Body of pancreas (tissue), 4 donors: ENCODE results near the gene INPP5D. TPM values are rescaled to one million over a fixed set of nuclear protein-coding genes. Genes with fewer than 3 reads are reported as not detected.
A peak's percentile ranks its signal among the peaks of the same experiment; 100 is the strongest.

Source experiments
- ATAC-seq: fragments of 150-250 bp; one replicate; pipeline ENCODE4 v1.9.1; 2016
- DNase-seq, 4 donors: peaks; one replicate each; pipeline ENCODE4 v3.0.0-alpha.2; 2019
- H3K27ac ChIP-seq, 4 donors: fragments of 200-600 bp; sonication (generic); 1 replicate in 3 of 4; 2 replicates in 1 of 4; pipeline versions ENCODE4 v1.5.1 to v1.6.1; 2016 to 2019; ENCODE audit warnings: mild to moderate bottlenecking in 1 of 4, mixed read lengths in 1 of 4, moderate library complexity in 1 of 4
- H3K27me3 ChIP-seq, 2 donors: fragments of 200-600 bp; sonication (generic); one replicate each; pipeline ENCODE4 v1.6.0; 2016; ENCODE audit warnings: mild to moderate bottlenecking in 1 of 2
- H3K36me3 ChIP-seq, 2 donors: fragments of 200-600 bp; sonication (generic); replicated peaks in 1 of 2; 2 replicates each; pipeline ENCODE4 v1.5.1; 2016; ENCODE audit warnings: low read depth in 2 of 2; ENCODE audit not compliant: insufficient read depth in 1 of 2
- H3K4me1 ChIP-seq: fragments of 200-600 bp; sonication (generic); one replicate; pipeline ENCODE4 v1.6.0; 2016
- H3K4me3 ChIP-seq, 2 donors: fragments of 200-600 bp; sonication (generic); 1 replicate in 1 of 2; 2 replicates in 1 of 2; pipeline ENCODE4 v1.5.1; 2016 to 2019
- H3K9me3 ChIP-seq, 3 donors: fragments of 200-600 bp; sonication (generic); 1 replicate in 2 of 3; 2 replicates in 1 of 3; pipeline ENCODE4 v1.5.1; 2016
- CTCF ChIP-seq, 7 experiments: fragments of 450-650 bp in 4 of 7; fragments of 200-600 bp in 3 of 7; sonication (generic) in 3 of 7; IDR thresholded peaks; one replicate each; pipeline ENCODE4 v1.5.1; 2016 to 2019; ENCODE audit warnings: antibody characterized with exemption in 7 of 7
- POLR2A ChIP-seq, 3 donors: fragments of 450-650 bp; IDR thresholded peaks; one replicate each; pipeline ENCODE4 v1.6.1; 2016; ENCODE audit warnings: antibody characterized with exemption in 3 of 3, mild to moderate bottlenecking in 2 of 3
- WGBS, 2 donors: methylation state at CpG; one replicate each; pipeline ENCODE4 v1.1.5; 2017; 5-methylcytosine and 5-hydroxymethylcytosine counted together
- intact Hi-C: fragments of 100-400 bp; cut with DNase I; formaldehyde crosslinking; loops from one replicate; pipeline ENCODE4 v1.15.1; 2023
- total RNA-seq, 2 donors: library from RNA; depleted of rRNA; stranded (reverse); fragments of >200 nt; gene quantifications; one replicate each; pipeline ENCODE4 v1.1.0, GENCODE V29; 2016

INPP5D gene
- total RNA-seq, 2 donors from 2014 or later, result 0.99 to 8.8 TPM

DNA sequence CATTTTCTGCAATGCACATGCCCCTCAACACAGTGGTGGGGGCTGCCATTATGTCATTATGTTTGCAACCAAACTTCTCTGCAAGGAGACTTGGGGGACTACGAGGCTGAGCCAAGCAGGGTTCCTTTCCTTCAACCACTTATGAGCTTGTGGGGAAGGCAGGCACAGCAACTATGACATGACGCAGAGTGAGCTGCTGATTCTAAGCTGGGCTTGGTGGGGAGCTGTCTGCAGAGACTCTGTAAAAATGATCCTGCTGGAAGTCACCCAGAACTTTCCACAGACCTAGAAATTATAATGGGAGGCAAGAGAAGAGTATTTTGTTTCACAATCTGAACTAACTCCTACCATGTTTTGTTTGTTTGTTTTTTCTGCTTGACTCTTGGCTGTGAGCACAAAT, 55.6 kb downstream of the INPP5D start:
- 84 to 92% methylated on average over 2 of the region's 2 CpGs for WGBS, 2 donors
- ATAC-seq (no peak), DNase-seq (no peak)
- peaks cover 34% of the 10 kb centered on the region for H3K4me1 ChIP-seq
- H3K27ac ChIP-seq, result no peak overlapping the region
- TF ChIP-seq POLR2A (IDR thresholded peaks at IDR 0.05) (no peak), CTCF (IDR thresholded peaks at IDR 0.05) (no peak)
- H3K27me3 ChIP-seq, result no peaks in the 10 kb centered on the region
- H3K36me3 ChIP-seq, result no peaks in the 10 kb centered on the region
- no peaks in the 10 kb centered on the region for H3K9me3 ChIP-seq
- intact Hi-C loops, result no loop called here
- H3K4me3 ChIP-seq, result no peak overlapping the region

GRCh38 chr2:233116946-233117345, 56.8 kb downstream of the INPP5D start:
- Histone ChIP-seq H3K36me3 (no peaks in the 10 kb centered on the region), H3K9me3 (no peaks in the 10 kb centered on the region), H3K27ac (no peak overlapping the region), H3K27me3 (no peaks in the 10 kb centered on the region), H3K4me1 (peaks cover 36% of the 10 kb centered on the region), H3K4me3 (no peak overlapping the region)
- intact Hi-C loops, result no loop called here
- ATAC-seq, result no peak
- TF ChIP-seq POLR2A (IDR thresholded peaks at IDR 0.05) (no peak), CTCF (IDR thresholded peaks at IDR 0.05) (no peak)
- 81 to 86% methylated on average over 14 to 18 of the region's 18 CpGs for WGBS, 2 donors
- DNase-seq, result no peak

DNA sequence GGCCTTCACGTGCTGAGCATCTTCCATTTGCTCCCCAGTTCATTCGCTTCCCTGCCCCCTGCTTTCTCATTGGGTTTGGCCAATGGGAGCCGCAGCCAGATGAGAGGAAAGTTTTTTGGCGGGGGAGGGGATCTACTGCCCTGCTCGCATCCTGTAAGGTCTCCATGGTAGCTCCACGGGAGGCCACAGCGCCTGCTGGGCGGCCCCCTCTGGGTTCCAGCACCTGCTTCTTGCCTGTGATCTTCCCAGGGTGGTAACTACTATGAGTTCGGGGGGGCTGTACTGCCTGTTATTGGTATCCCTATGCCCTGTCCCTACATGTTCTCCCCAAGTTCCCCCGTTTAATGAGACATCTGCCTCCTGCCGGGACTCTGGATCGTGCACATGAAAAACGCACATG, 57.2 kb downstream of the INPP5D start:
- no peak for TF ChIP-seq CTCF (IDR thresholded peaks at IDR 0.05)
- no peak for TF ChIP-seq POLR2A (IDR thresholded peaks at IDR 0.05)

GRCh38 chr2:233117811-233118647, 57.9 kb downstream of the INPP5D start:
- TF ChIP-seq CTCF (IDR thresholded peaks at IDR 0.05) (no peak), POLR2A (IDR thresholded peaks at IDR 0.05) (no peak)
- Histone ChIP-seq H3K27me3 (no peaks in the 10 kb centered on the region), H3K27ac (peak overlapping the region in 3 of 4 donors; percentile 52 to 80 (median 62)), H3K36me3 (no peaks in the 10 kb centered on the region), H3K9me3 (no peaks in the 10 kb centered on the region), H3K4me1 (peaks cover 42% of the 10 kb centered on the region), H3K4me3 (no peak overlapping the region)
- 68 to 75% methylated on average over 11 to 12 of the region's 12 CpGs for WGBS, 2 donors
- ATAC-seq (no peak), DNase-seq (no peak)
- intact Hi-C loops, result no loop called here

More for the DNA sequence above, 57.2 kb downstream of the INPP5D start:
- no peak overlapping the region for H3K27ac ChIP-seq
- no peak overlapping the region for H3K4me3 ChIP-seq
- peaks cover 40% of the 10 kb centered on the region for H3K4me1 ChIP-seq
- intact Hi-C loops, result no loop called here
- H3K27me3 ChIP-seq, result no peaks in the 10 kb centered on the region
- WGBS, 2 donors, result 58 to 61% methylated on average over 12 to 13 of the region's 13 CpGs
- no peaks in the 10 kb centered on the region for H3K36me3 ChIP-seq
- ATAC-seq (no peak), DNase-seq (peak in 1 of 4 donors; percentile 39)
- H3K9me3 ChIP-seq, result no peaks in the 10 kb centered on the region

DNA sequence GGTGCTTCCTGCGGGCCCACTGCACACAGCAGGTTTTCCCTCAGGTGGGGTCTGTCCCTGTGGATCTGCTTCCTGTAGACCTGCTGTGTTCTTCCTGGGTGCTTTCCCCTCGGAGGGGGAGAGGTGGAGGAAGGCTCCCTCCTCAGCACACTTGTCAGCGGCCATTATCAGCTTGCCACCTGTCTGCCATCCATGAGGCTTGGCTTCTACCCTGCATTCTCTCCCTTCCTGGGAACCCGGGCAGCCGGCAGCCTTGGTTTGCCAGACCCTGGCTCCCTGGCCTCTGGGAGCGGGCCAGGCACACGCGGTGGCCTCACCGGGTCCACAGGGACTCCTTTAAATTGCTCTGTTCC, 58.5 kb downstream of the INPP5D start:
- H3K9me3 ChIP-seq, result no peaks in the 10 kb centered on the region
- intact Hi-C loops, result no loop called here
- H3K36me3 ChIP-seq, result no peaks in the 10 kb centered on the region
- peak in 1 of 3 donors; percentile 18 for TF ChIP-seq POLR2A (IDR thresholded peaks at IDR 0.05)
- peak in 2 of 7 experiments; percentile 7 to 19 for TF ChIP-seq CTCF (IDR thresholded peaks at IDR 0.05)
- 25 to 38% methylated on average over 9 of the region's 9 CpGs for WGBS, 2 donors
- H3K4me1 ChIP-seq, result peaks cover 40% of the 10 kb centered on the region
- H3K4me3 ChIP-seq, result no peak overlapping the region
- DNase-seq, result peak; percentile 88 to 92 (median 91)
- H3K27ac ChIP-seq, result peak overlapping the region; percentile 50 to 80 (median 57)
- ATAC-seq, result peak; percentile 97
- no peaks in the 10 kb centered on the region for H3K27me3 ChIP-seq
